Loucy (cell line): Measurements from ENCODE around the gene CENPB.
A peak's percentile ranks its signal among the peaks of the same experiment; 100 is the strongest.

ENCODE experiments used
- H2AFZ ChIP-seq: fragments of 200-600 bp; sonication (generic); 2 replicates; pipeline ENCODE4 v1.6.0; 2016; ENCODE audit warnings: antibody characterized with exemption, mild to moderate bottlenecking, low read length, moderate library complexity
- H3F3A ChIP-seq: fragments of 200-600 bp; 2 replicates; pipeline ENCODE4 v1.6.0; 2016; ENCODE audit warnings: antibody characterized with exemption, low read depth, mild to moderate bottlenecking
- H3K27me3 ChIP-seq: fragments of 200-600 bp; sonication (generic); 2 replicates; pipeline ENCODE4 v1.6.1; 2014; ENCODE audit warnings: low read length, mild to moderate bottlenecking; ENCODE audit not compliant: insufficient read depth, poor library complexity, severe bottlenecking
- H3K36me3 ChIP-seq: fragments of 200-600 bp; sonication (generic); 2 replicates; pipeline ENCODE4 v1.6.1; 2016; ENCODE audit warnings: low read length; ENCODE audit not compliant: insufficient read depth
- H3K4me1 ChIP-seq: fragments of 200-600 bp; sonication (generic); 2 replicates; pipeline ENCODE4 v1.5.1; 2014; ENCODE audit warnings: low read length, mild to moderate bottlenecking; ENCODE audit not compliant: insufficient read depth, poor library complexity, severe bottlenecking
- H3K4me2 ChIP-seq: fragments of 200-600 bp; sonication (generic); 2 replicates; pipeline ENCODE4 v1.6.0; 2014; ENCODE audit warnings: antibody characterized with exemption, low read length, low read depth, mild to moderate bottlenecking; ENCODE audit not compliant: poor library complexity, severe bottlenecking
- H3K4me3 ChIP-seq: fragments of 200-600 bp; sonication (generic); 2 replicates; pipeline ENCODE4 v1.5.1; 2014; ENCODE audit warnings: low read length, mild to moderate bottlenecking, mixed read lengths; ENCODE audit not compliant: poor library complexity, severe bottlenecking
- H3K79me2 ChIP-seq: fragments of 200-600 bp; sonication (generic); 2 replicates; pipeline ENCODE4 v1.6.1; 2014; ENCODE audit warnings: low read length; ENCODE audit not compliant: insufficient read depth
- H3K9ac ChIP-seq: fragments of 200-600 bp; sonication (generic); 2 replicates; pipeline ENCODE4 v1.6.0; 2014; ENCODE audit warnings: mild to moderate bottlenecking, low read depth, low read length, moderate library complexity; ENCODE audit not compliant: poor library complexity, severe bottlenecking
- H3K9me2 ChIP-seq: fragments of 200-600 bp; sonication (generic); replicated peaks from 2 replicates; pipeline ENCODE4 v1.6.1; 2016; ENCODE audit warnings: low read depth, low read length, mixed read lengths
- H3K9me3 ChIP-seq: fragments of 200-600 bp; sonication (generic); 2 replicates; pipeline ENCODE4 v1.6.1; 2014; ENCODE audit warnings: mild to moderate bottlenecking, antibody characterized with exemption, low read length, low read depth; ENCODE audit not compliant: insufficient read depth
- H4K20me1 ChIP-seq: fragments of 200-600 bp; sonication (generic); 2 replicates; pipeline ENCODE4 v1.6.0; 2014; ENCODE audit warnings: antibody characterized with exemption, low read length, mild to moderate bottlenecking; ENCODE audit not compliant: insufficient read depth, poor library complexity, severe bottlenecking
- EZH2phosphoT487 ChIP-seq: fragments of 200-600 bp; IDR thresholded peaks from 2 replicates; pipeline ENCODE4 v1.6.1; 2018; ENCODE audit warnings: antibody characterized with exemption, mild to moderate bottlenecking, moderate library complexity, borderline replicate concordance
- TF ChIP-seq, protein P1 (sequence below): fragments of 200-600 bp; sonication (generic); conservative IDR thresholded peaks from 2 replicates; pipeline ENCODE4 v1.5.1; 2014; ENCODE audit warnings: mild to moderate bottlenecking, antibody characterized with exemption, low read length

The CENPB gene

GRCh38 chr20:3812975-3813847, 26.7 kb upstream of the CENPB start:
- no peaks in the 10 kb centered on the region for H3K79me2 ChIP-seq
- H3K36me3 ChIP-seq, result no peaks in the 10 kb centered on the region
- H3K4me2 ChIP-seq, result no peak overlapping the region
- no peak overlapping the region for H3K4me3 ChIP-seq
- no peaks in the 10 kb centered on the region for H4K20me1 ChIP-seq
- TF ChIP-seq, protein P1, sequence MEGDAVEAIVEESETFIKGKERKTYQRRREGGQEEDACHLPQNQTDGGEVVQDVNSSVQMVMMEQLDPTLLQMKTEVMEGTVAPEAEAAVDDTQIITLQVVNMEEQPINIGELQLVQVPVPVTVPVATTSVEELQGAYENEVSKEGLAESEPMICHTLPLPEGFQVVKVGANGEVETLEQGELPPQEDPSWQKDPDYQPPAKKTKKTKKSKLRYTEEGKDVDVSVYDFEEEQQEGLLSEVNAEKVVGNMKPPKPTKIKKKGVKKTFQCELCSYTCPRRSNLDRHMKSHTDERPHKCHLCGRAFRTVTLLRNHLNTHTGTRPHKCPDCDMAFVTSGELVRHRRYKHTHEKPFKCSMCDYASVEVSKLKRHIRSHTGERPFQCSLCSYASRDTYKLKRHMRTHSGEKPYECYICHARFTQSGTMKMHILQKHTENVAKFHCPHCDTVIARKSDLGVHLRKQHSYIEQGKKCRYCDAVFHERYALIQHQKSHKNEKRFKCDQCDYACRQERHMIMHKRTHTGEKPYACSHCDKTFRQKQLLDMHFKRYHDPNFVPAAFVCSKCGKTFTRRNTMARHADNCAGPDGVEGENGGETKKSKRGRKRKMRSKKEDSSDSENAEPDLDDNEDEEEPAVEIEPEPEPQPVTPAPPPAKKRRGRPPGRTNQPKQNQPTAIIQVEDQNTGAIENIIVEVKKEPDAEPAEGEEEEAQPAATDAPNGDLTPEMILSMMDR, result no peak
- no peak for TF ChIP-seq EZH2phosphoT487
- H3K9ac ChIP-seq, result no peak overlapping the region
- no peaks in the 10 kb centered on the region for H3F3A ChIP-seq
- H3K27me3 ChIP-seq, result no peaks in the 10 kb centered on the region
- no peaks in the 10 kb centered on the region for H3K9me2 ChIP-seq
- H2AFZ ChIP-seq, result no peak overlapping the region
- H3K9me3 ChIP-seq, result no peaks in the 10 kb centered on the region
- peaks cover 44% of the 10 kb centered on the region for H3K4me1 ChIP-seq

DNA sequence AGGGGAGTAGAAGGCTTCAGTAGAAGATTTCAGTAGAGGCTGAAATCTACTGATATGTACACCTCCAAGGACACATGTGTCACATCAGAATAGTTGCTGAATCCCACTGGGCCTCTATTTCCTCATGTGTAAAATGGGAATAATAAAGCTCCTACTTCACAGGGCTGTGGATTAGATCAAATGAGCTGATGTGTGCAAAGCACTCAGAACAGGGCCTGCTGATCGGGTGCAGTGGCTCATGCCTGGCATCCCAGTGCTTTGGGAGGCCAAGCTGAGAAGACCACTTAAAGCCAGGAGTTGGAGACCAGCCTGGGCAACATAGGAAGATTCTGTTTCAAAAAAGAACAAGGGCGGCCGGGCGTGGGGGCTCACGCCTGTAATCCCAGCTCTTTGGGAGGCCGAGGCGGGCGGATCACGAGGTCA, 25.7 kb upstream of the CENPB start:
- peak overlapping the region; percentile 28 for H3K4me3 ChIP-seq
- no peaks in the 10 kb centered on the region for H4K20me1 ChIP-seq
- TF ChIP-seq, protein P1, result no peak
- TF ChIP-seq EZH2phosphoT487, result no peak
- H2AFZ ChIP-seq, result peak overlapping the region; percentile 85; the same call in 1 of the 2 replicates
- H3K9ac ChIP-seq, result peak overlapping the region; percentile 67
- H3K36me3 ChIP-seq, result no peaks in the 10 kb centered on the region
- peak overlapping the region; percentile 58 for H3K4me2 ChIP-seq
- H3K9me2 ChIP-seq, result no peaks in the 10 kb centered on the region
- no peaks in the 10 kb centered on the region for H3K27me3 ChIP-seq
- no peaks in the 10 kb centered on the region for H3K9me3 ChIP-seq
- no peaks in the 10 kb centered on the region for H3F3A ChIP-seq
- H3K79me2 ChIP-seq, result no peaks in the 10 kb centered on the region
- peaks cover 41% of the 10 kb centered on the region for H3K4me1 ChIP-seq

- peak overlapping the region; percentile 45 for H3K4me3 ChIP-seq
- H3K4me1 ChIP-seq, result peaks cover 39% of the 10 kb centered on the region
- H2AFZ ChIP-seq, result peak overlapping the region; percentile 85
- H3K9ac ChIP-seq, result peak overlapping the region; percentile 67
- H3K9me3 ChIP-seq, result no peaks in the 10 kb centered on the region
- TF ChIP-seq, protein P1, result no peak
- TF ChIP-seq EZH2phosphoT487, result no peak
- H4K20me1 ChIP-seq, result no peaks in the 10 kb centered on the region
- peak overlapping the region; percentile 58 for H3K4me2 ChIP-seq
- peaks cover 5% of the 10 kb centered on the region; the same call in 1 of the 2 replicates for H3F3A ChIP-seq
- no peaks in the 10 kb centered on the region for H3K9me2 ChIP-seq
- H3K79me2 ChIP-seq, result no peaks in the 10 kb centered on the region
- no peaks in the 10 kb centered on the region for H3K36me3 ChIP-seq
- no peaks in the 10 kb centered on the region for H3K27me3 ChIP-seq
Measured at GRCh38 chr20:3811467-3812258, 25.1 kb upstream of the CENPB start.
